ENCODE results near the gene SASH1. TPM values are rescaled to one million over a fixed set of nuclear protein-coding genes. Genes with fewer than 3 reads are reported as not detected.

Gene SASH1
- total RNA-seq, 1 experiment from 2014 or later: 11.7 TPM

- Histone ChIP-seq H3K4me2 (ENCODE audit: low read length) (no peak overlapping the region), H3K4me3 (replicated peaks in 1 of 2; ENCODE audit: low read depth in 1 of 2, low read length in 2 of 2) (no peak overlapping the region), H3K4me1 (ENCODE audit: control insufficient read depth in 1 of 2, insufficient read depth in 2 of 2, low read length in 2 of 2) (peaks cover 0 to 7% of the 10 kb centered on the region in 2 experiments; a peak in 1 of 4 replicates), H3K9me3 (ENCODE audit: control insufficient read depth in 1 of 2, insufficient read depth in 1 of 2, low read depth in 1 of 2, low read length in 2 of 2) (no peaks in the 10 kb centered on the region), H3K27ac (ENCODE audit: low read depth, low read length) (no peak overlapping the region), H3K79me2 (ENCODE audit: insufficient read depth, low read length) (no peaks in the 10 kb centered on the region), H3K9me2 (ENCODE audit: insufficient read depth) (no peaks in the 10 kb centered on the region), H2AFZ (ENCODE audit: low read depth, low read length, poor library complexity, severe bottlenecking) (peak overlapping the region; percentile 91), H4K20me1 (ENCODE audit: insufficient read depth) (no peaks in the 10 kb centered on the region), H3K9ac (ENCODE audit: low read length) (no peak overlapping the region), H3K27me3 (ENCODE audit: insufficient read depth, low read length) (0 out of 2 replicates have a peak, but pooled peaks cover 5% of the 10 kb centered on the region), H3K36me3 (ENCODE audit: control insufficient read depth in 1 of 2, insufficient read depth in 2 of 2, low read length in 2 of 2) (no peaks in the 10 kb centered on the region)
- POLR2A ChIA-PET: interaction anchor here (1.1 kb wide), 1 partner anchor 853 kb away, joined by 3 read pairs; no protein-coding TSS in a partner anchor
- RAD21 ChIA-PET (ENCODE audit: low non-redundant PET in 1 of 2, low total read pairs in 2 of 2, uncharacterized antibody in 2 of 2, unreplicated experiment in 2 of 2): interaction anchor here (0.6 to 1.2 kb wide), 2 partner anchors 275 to 447 kb away, joined by 3 to 5 read pairs; no protein-coding TSS in a partner anchor
- intact Hi-C loops (cut with micrococcal nuclease): loop anchor here (1.0 to 10.0 kb wide), 4 partner anchors 369 to 936 kb away; no protein-coding TSS in a partner anchor
- TF ChIP-seq RAD21 (IDR thresholded peaks at IDR 0.05; ENCODE audit: low read depth) (no peak), JUND (IDR thresholded peaks at IDR 0.05) (no peak), POLR2AphosphoS5 (IDR thresholded peaks at IDR 0.05; ENCODE audit: low read depth, low read length) (no peak), YY1 (IDR thresholded peaks at IDR 0.05; ENCODE audit: extremely low read depth, insufficient replicate concordance, low read depth, low read length) (no peak), ZFX (IDR thresholded peaks at IDR 0.05) (no peak), REST (IDR thresholded peaks at IDR 0.05; ENCODE audit: low read depth) (no peak), SIN3A (IDR thresholded peaks at IDR 0.05; ENCODE audit: low read depth) (no peak), EZH2phosphoT487 (IDR thresholded peaks at IDR 0.05; ENCODE audit: borderline replicate concordance) (no peak), MAX (IDR thresholded peaks at IDR 0.05) (no peak)
- no TSS peak for BruUV-seq (replicated peaks)
- CTCF ChIA-PET: interaction anchor here (0.6 to 2.5 kb wide), 24 partner anchors 8 to 1142 kb away, joined by 3 to 37 read pairs (median 5); no protein-coding TSS in a partner anchor
- DNase-seq (ENCODE audit: low read depth, low spot score) (no peak), ATAC-seq (no peak; the same call in 1 of the 2 replicates)
These were observed 236.4 kb downstream of the SASH1 start for GRCh38 chr6:148578837-148579565.
